Activated CD8-positive, alpha-beta memory T cell treated with anti-CD3 and anti-CD28 coated beads, Interleukin-2, amount 50 U/mL, for 4 hours (primary cell): ENCODE data around the gene MEN1.
"Not testable (repeated sequence)": the region's sequence is repeated elsewhere in the genome, so short reads cannot be mapped to it uniquely, and the experiment has no call there.

Source experiments
- DNase-seq: peaks from one replicate; pipeline ENCODE4 v3.0.0-alpha.2; 2020

The MEN1 gene

GRCh38 chr11:64831411-64831891 lies 21.1 kb upstream of the MEN1 start:
- DNase-seq, result no peak

- no peak for DNase-seq
Measured at GRCh38 chr11:64829536-64830251, 19.3 kb upstream of the MEN1 start.

DNA sequence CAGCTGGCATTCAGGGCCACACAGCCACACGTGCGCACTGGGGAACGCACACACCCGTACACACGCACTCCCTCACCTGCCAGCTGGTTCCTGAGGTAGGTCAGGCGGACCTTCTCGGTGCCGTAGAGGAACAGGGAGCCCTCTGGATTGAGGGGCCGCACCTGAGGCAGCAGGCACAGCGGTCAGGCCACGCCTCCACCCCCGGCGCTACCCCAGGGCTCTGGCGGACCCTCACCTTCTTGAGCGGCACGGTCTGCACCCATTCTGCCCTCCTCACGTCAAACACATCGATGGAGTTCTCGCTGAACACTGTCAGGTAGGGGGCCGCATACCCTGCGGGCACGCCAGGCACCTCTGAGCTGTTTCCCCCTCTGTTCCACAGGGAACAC lies 17.1 kb upstream of the MEN1 start:
- DNase-seq, result no peak

DNA sequence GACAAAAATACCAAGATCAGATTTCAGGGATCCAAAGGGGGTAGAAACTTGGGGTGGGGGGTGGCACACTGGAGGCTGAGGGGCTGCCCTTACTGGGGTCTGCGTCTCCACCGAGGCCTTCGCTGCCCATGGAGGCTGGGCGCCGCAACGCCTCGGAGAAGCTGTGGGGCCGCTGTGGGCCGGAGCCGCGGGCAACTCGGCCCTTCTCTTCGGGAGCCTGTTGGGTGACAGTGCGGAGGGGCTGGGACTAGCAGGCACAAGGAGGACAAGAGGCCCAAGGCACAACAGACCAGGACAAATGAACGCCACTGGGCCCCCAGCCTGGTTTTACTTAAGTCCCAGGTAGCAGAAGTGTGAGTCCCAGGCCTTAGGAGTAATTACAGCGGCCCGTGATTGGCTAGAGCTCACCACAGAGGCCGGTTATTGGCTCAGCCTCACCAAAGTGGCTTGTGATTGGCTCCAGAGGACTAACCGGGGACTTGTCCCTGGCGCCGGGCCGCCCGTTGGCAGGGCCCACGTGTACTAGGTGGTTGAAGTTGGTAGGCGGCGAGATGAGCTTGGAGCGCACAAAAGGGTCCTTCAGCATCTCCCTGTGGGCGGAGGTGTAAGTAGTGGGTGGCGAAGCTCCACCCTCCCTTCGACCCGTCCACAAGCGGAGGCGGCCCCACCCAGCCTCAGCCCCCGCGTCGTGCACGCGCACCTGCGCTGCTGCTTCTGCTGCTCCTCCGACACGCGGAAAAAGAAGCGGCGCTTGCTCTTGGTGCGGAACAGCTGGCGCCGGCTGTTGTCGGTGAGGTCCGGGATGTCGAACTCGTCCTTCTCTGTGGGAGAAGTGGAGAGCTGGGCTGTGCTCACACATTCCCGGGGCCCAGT lies 16.5 kb upstream of the MEN1 start:
- no peak for DNase-seq

- no peak for DNase-seq
Measured at GRCh38 chr11:64826062-64826461, 15.7 kb upstream of the MEN1 start.

DNA sequence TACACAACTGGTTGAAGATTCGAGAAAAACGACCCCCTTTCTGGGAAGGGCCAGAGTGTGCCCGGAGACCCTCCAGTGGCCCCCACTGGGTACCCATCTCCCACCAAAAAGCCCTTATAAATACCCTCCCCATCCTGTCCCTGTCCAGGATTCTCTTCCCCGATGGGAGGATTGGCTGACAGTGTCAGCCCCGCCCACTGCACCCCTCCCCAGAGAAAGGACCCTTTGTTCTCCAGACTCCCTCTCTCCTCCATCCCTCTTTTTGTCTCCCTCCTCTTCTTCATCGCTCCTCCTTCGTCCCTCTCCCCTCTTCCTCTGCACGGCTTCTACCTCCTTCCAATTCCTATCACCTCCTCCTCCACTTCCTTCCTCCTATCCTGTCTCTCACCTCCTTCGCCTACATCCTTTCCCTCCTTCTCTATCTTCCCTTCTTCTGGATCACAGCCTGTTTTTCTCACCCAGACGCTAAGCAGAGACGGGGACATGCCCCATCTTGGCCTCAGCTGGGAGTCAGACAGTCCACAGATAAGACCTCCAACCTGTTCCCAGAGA lies 13.3 kb upstream of the MEN1 start:
- no peak for DNase-seq

- DNase-seq, result no peak
Measured at GRCh38 chr11:64817476-64817875, 7.1 kb upstream of the MEN1 start.

GRCh38 chr11:64815433-64815832 lies 5.1 kb upstream of the MEN1 start:
- not testable (repeated sequence) for DNase-seq

GRCh38 chr11:64814712-64815187 lies 4.4 kb upstream of the MEN1 start:
- DNase-seq, result no peak

DNA sequence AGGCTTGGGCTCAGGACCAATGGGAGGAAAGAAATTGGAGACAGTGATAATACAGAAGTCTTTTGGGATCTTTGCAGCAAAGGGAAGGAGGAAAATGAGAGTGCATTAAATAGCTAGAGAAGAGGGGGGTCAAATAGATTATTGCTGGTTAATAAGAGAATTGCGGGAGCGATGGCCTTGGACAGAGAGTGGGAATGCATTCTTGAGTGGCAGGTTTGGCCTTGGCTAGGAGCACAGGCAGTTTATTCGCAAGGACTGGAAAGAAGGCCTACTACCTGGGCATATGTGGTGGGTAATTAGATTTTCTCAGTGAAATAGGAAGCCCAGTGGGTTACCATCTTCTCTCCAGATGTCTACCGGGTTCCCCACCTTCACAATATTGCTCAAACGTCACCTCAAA lies 3.5 kb upstream of the MEN1 start:
- no peak for DNase-seq

DNA sequence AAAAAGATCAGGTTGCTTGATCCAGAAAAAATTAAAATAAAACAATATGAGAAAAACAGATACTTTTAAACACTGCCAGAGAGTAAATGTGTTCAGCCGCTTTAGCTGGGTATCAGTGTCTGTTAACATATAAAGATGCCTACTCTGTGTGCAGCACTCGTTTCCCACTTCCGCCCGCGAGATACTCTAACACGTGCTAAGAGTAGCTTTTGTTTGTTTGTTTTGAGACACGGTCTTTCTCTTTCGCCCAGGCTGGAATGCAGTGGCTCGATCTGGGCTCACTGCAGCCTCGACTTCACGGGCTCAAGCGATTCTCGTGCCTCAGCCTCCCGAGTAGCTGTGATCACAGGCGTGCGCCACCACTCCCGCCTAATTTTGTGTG lies 531 bp upstream of the MEN1 start:
- DNase-seq, result no peak

- DNase-seq, result no peak
Measured at GRCh38 chr11:64809781-64810241, 540 bp downstream of the MEN1 start.

DNA sequence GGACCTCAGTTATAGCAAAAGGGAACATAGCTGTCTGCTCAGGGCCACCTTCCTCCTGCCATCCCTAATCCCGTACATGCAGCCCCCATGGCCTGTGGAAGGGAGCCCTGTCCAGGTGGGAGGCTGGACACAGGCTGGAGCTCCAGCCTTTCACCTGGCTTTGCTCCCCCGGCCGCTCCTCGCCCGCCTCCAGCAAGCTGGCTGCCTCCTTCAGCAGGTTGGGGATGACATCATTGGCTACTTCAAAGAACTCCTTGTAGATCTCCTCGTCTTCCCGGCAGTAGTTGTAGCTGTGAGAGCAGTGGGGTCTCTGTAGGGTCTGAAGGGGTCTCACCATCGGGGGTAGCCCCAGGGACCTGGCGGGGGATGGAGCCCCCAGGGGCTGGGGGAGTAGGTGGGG lies 4.9 kb downstream of the MEN1 start:
- no peak for DNase-seq

DNA sequence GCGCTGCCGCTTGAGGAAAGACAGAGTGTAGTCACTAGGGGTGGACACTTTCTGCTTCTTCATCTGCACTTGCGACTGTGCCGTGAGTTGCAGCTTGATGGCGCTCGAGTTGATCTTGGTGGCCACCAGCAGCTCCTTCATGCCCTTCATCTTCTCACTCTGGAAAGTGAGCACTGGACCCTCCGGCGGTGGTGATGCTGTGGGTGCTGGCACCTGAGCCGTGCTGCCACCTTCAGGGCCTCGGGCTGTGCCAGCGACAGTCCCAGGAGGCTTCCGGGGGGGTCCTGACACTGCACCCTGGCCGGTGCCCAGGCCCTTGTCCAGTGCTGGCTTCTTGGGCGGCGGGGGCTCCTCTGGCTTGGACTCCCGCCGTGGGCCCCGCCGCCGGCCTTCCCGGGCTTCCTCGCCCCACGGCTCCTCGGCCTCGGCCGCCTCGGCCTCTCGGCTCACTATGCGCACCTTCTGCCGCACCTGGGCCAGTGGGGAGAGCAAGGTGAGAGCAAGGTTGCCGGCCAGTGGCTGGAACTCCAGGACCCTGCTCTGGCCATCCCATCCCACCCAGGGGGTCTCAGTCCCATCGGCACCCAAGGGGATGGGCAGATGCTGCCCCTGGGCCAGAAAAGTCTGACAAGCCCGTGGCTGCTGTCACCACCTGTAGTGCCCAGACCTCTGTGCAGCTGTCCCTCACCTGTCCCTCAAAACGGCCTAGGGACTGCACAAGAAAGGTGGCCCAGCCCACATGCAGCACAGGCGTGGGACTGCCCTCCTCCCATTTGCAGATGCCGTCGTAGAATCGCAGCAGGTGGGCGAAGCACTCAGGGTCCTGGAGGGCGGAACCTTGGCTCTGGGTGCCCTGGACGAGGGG lies 5.8 kb downstream of the MEN1 start:
- no peak for DNase-seq

GRCh38 chr11:64803846-64804345 lies 6.5 kb downstream of the MEN1 start:
- no peak for DNase-seq

GRCh38 chr11:64803158-64803845 lies 7.0 kb downstream of the MEN1 start, which contains the start of gene MAP4K2:
MAP4K2 (minus strand) TSS chr11:64803214; CDS start chr11:64803149, 65 bp downstream.
- peak; percentile 88 for DNase-seq

- DNase-seq, result peak; percentile 35
Measured at GRCh38 chr11:64802370-64803157, 7.8 kb downstream of the MEN1 start.

GRCh38 chr11:64801561-64802369 lies 8.6 kb downstream of the MEN1 start:
- DNase-seq, result no peak

GRCh38 chr11:64801158-64801464 lies 9.2 kb downstream of the MEN1 start:
- DNase-seq, result no peak
